Activated naive CD4-positive, alpha-beta T cell treated with anti-CD3 and anti-CD28 coated beads, Interleukin-2, amount 10 ng/mL, durations not matched to agents 7 days and 5 days (primary cell): Measurements from ENCODE around the gene OR51B2.
"Not testable (repeated sequence)": the region's sequence is repeated elsewhere in the genome, so short reads cannot be mapped to it uniquely, and the experiment has no call there.

Experiments used
- CTCF ChIA-PET: fragments of 350-600 bp; sonication (Branson Sonifier 250); formaldehyde crosslinking; loops from one replicate; lab custom pipeline; 2021; ENCODE audit warnings: antibody characterized with exemption; lab: Charles Lee
- DNase-seq: peaks from one replicate; pipeline ENCODE4 v3.0.0-alpha.2; 2020
- H3K27ac Mint-ChIP-seq: one replicate; pipeline ENCODE4 v1.8.0; 2021; ENCODE audit warnings: mild to moderate bottlenecking, moderate library complexity, mixed read lengths
- H3K27me3 Mint-ChIP-seq: one replicate; pipeline ENCODE4 v1.8.0; 2021; ENCODE audit warnings: mild to moderate bottlenecking, mixed read lengths
- H3K36me3 Mint-ChIP-seq: one replicate; pipeline ENCODE4 v1.8.0; 2021; ENCODE audit warnings: mixed read lengths
- H3K4me1 Mint-ChIP-seq: one replicate; pipeline ENCODE4 v1.8.0; 2021; ENCODE audit warnings: mixed read lengths
- H3K4me3 Mint-ChIP-seq: one replicate; pipeline ENCODE4 v1.8.0; 2021; ENCODE audit warnings: mild to moderate bottlenecking, moderate library complexity, mixed read lengths
- H3K9me3 Mint-ChIP-seq: one replicate; pipeline ENCODE4 v1.8.0; 2021; ENCODE audit warnings: mixed read lengths

The OR51B2 gene

DNA sequence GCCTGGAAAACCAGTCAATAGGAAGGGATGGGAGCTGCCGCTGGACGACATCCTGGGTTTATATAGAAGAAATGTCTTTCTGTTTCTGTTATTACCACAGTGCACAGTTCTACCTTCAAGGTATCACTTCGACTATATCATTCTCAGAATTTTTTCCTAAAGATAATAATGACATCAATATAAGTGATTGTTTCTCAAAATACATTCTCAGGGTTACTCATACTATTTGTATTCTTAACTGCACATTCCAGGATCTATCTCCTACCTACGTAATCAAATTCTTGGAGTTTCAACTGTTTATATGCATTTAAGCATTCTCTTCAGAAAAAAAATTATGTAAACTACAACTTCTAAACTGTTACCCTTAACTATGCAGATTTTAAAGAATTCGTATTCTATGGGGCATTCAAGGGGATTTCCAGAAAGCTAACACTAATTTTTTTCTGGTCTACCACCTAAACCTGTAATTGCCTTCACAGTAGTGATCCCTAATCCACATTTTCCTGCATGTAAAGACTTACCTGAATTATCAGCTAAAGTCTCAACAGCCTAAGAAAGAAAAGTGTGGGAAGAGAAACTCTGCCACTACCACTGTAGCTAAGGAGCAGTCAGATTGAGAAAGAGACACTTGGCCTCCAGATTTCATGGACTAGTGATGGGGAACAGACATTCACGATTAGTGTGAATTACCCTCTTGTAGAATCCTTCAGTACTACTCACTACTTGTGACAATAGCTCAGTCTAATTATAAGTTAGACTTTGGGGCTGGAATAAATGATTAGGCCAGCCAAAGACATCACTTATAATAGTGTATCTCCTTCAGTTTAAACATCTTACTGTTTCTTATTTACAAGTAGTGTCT is 19.6 kb upstream of the OR51B2 start, which contains the start of gene OR51B5:
OR51B5 (minus strand) TSS at position 51 of the 862 bp plus-strand sequence; CDS start at position 51, 0 bp downstream.
- no peak for DNase-seq
- Mint-ChIP-seq H3K4me3 (no peak within 1 kb of the TSS), H3K27ac (no peak within 1 kb of the TSS), H3K27me3 (no peaks in the 10 kb centered on the region), H3K4me1 (no peaks in the 10 kb centered on the region), H3K36me3 (no peaks in the 10 kb centered on the region), H3K9me3 (no peaks in the 10 kb centered on the region)
- CTCF ChIA-PET = no interaction called here

- no peaks in the 10 kb centered on the region for H3K4me1 Mint-ChIP-seq
- CTCF ChIA-PET = no interaction called here
- no peaks in the 10 kb centered on the region for H3K9me3 Mint-ChIP-seq
- no peak for DNase-seq
- no peaks in the 10 kb centered on the region for H3K27me3 Mint-ChIP-seq
- no peaks in the 10 kb centered on the region for H3K36me3 Mint-ChIP-seq
- no peak overlapping the region for H3K27ac Mint-ChIP-seq
- no peak overlapping the region for H3K4me3 Mint-ChIP-seq
Measured at GRCh38 chr11:5339771-5340322, 15.8 kb upstream of the OR51B2 start.

GRCh38 chr11:5337253-5337652 is 13.2 kb upstream of the OR51B2 start:
- CTCF ChIA-PET, DNase-seq, H3K4me1 Mint-ChIP-seq, H3K27me3 Mint-ChIP-seq, H3K27ac Mint-ChIP-seq, H3K36me3 Mint-ChIP-seq, H3K9me3 Mint-ChIP-seq, H3K4me3 Mint-ChIP-seq: not testable (repeated sequence)

DNA sequence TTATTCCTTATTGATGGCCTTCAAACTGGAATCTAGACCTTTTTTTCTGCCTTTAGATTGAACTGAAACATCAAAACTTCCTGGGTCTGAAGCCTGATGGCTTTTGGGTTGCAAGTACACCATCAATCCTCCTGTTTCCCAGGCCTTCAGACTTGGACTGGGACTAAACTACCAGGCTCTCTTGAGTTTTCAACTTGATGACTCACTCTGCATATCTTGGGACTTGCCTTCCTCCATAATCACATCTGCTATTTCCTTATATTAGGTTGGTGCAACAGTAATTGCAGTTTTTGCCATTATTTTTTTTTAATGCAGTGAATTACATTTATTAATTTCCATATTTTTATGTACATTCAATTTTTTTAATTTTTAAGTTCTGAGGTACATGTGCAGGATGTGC is 12.2 kb upstream of the OR51B2 start:
- no peak overlapping the region for H3K27ac Mint-ChIP-seq
- H3K9me3 Mint-ChIP-seq = no peaks in the 10 kb centered on the region
- no peak overlapping the region for H3K4me3 Mint-ChIP-seq
- CTCF ChIA-PET = no interaction called here
- H3K4me1 Mint-ChIP-seq = no peaks in the 10 kb centered on the region
- no peak for DNase-seq
- H3K36me3 Mint-ChIP-seq = no peaks in the 10 kb centered on the region
- H3K27me3 Mint-ChIP-seq = no peaks in the 10 kb centered on the region

DNA sequence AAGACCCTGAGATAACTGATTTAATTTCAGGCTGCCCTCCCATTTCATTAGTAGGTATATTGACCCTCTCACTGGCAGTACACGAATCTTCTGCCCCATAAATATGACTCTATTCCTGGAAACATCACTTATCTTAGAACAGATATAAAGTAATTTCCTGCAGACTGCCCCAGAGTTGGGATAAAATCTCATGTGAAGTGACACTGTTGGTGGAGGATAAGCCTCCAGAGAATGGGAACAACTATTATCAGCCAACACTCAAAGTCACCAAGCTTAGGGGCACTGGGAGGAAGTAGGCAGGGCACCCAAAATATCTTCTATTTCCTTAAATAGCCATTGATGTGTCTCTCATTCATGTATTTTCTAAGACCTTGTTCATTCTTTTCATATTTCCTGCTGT is 11.1 kb upstream of the OR51B2 start:
- no peaks in the 10 kb centered on the region for H3K9me3 Mint-ChIP-seq
- no peak for DNase-seq
- H3K36me3 Mint-ChIP-seq = no peaks in the 10 kb centered on the region
- H3K4me1 Mint-ChIP-seq = no peaks in the 10 kb centered on the region
- H3K27me3 Mint-ChIP-seq = no peaks in the 10 kb centered on the region
- CTCF ChIA-PET = no interaction called here
- H3K4me3 Mint-ChIP-seq = no peak overlapping the region
- no peak overlapping the region for H3K27ac Mint-ChIP-seq

DNA sequence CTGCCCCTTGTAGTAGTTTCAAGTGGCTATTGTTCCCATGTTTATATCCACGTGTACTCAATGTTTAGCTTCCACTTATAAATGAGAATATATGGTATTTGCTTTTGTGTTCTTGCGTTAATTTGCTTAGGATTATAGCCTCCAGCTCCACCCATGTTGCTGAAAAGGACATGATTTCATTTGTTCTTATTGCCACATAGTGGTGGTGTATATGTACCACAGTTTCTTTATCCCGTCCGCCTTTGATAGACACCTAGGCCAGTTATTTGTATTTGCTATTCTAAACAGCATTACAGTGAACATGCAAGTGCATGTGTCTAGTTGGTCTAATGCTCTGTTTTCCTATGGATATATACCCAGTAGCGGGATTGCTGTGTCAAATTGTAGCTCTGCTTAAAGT is 6.8 kb downstream of the OR51B2 start:
- CTCF ChIA-PET = no interaction called here
- H3K27ac Mint-ChIP-seq = no peak overlapping the region
- no peak for DNase-seq
- H3K27me3 Mint-ChIP-seq = no peaks in the 10 kb centered on the region
- H3K4me1 Mint-ChIP-seq = no peaks in the 10 kb centered on the region
- peaks cover 2% of the 10 kb centered on the region for H3K9me3 Mint-ChIP-seq
- no peak overlapping the region for H3K4me3 Mint-ChIP-seq
- no peaks in the 10 kb centered on the region for H3K36me3 Mint-ChIP-seq

DNA sequence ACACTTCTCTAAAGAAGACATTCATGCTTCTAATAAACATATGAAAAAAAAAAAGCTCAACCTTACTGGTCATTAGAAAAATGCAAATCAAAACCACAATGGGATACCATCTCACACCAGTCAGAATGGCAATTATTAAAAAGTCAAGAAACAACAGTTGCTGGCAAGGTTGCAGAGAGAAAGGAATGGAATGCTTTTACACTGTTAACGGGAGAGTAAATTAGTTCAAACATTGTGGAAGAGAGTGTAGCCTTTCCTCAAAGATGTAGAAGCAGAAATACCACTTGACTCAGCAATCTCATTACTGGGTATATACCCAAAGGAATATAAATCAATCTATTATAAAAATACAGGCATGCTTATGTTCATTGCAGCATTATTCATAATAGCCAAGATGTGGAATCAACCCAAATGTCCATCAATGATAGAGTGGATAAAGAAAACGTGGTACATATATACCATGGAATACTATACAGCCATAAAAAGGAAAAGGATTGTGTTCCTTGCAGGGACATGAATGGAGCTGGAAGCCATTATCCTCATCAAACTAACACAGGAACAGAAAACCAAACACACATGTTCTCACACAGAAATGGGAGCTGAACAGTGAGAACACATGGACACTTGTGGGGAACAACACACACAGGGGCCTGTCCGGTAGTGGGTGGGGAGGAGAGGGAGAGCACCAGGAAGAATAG is 10.6 kb downstream of the OR51B2 start:
- H3K9me3 Mint-ChIP-seq, H3K4me1 Mint-ChIP-seq, H3K27ac Mint-ChIP-seq, CTCF ChIA-PET, DNase-seq, H3K36me3 Mint-ChIP-seq, H3K27me3 Mint-ChIP-seq, H3K4me3 Mint-ChIP-seq: not testable (repeated sequence)

DNA sequence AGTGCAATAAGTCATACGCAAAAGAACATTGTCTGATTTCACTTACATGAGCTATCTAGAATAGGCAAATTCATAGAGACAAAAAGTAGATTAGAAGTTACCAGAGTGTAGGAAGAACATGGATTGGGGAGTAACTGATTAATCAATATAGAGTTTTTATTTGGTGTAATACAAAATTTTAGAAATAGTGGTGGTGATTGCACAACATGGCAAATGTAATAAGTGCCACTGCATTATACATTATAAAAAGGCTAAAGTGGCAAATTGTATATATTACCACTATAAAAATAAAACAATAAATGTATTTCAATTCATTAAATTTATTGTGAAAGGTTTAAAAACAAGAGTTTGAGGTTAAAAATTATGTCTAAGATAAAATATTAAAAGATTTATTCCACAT is 13.7 kb downstream of the OR51B2 start:
- Mint-ChIP-seq H3K9me3 (peaks cover 2% of the 10 kb centered on the region), H3K27ac (no peak overlapping the region), H3K4me1 (no peaks in the 10 kb centered on the region), H3K27me3 (no peaks in the 10 kb centered on the region), H3K4me3 (no peak overlapping the region), H3K36me3 (no peaks in the 10 kb centered on the region)
- no peak for DNase-seq
- CTCF ChIA-PET = no interaction called here

DNA sequence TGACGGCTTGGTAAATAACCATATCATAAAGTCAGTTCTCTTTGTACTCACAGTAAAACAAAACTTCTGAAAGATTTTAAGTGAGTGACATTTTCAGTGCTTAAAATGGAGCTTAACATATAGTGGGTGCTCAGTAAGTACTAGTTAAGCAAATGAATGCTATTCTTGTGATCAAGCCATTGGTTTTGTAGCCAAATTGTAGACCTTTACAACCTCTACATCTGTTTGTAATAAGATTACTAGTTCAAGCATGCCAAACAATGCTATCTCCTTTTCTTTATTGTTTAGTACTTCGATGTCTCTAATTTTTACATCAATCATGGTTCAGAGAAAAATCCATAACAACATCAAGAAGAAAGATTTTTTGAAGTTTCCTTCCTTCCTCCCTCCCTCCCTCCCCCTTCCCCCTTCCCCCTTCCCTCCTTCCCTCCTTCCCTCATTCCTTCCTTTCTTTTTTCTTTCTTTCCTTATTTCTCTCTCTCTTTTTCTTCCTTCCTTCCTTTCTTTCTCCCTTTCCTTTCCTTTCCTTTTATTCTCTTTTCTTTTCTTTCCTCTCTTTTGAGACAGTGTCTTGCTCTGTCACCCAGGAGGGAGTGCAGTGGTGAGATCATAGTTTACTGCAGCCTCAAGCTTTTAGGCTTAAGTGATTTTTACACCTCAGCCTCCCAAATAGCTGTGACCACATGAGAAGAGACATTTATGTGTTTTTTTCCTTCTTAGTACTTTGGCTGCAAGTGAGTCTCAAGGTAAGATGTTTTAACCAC is 16.7 kb downstream of the OR51B2 start:
- Mint-ChIP-seq H3K4me1 (no peaks in the 10 kb centered on the region), H3K27ac (no peak overlapping the region), H3K4me3 (no peak overlapping the region), H3K9me3 (no peaks in the 10 kb centered on the region), H3K27me3 (no peaks in the 10 kb centered on the region), H3K36me3 (no peaks in the 10 kb centered on the region)
- CTCF ChIA-PET = no interaction called here
- DNase-seq = no peak

- Mint-ChIP-seq H3K4me3 (no peak overlapping the region), H3K27me3 (no peaks in the 10 kb centered on the region), H3K9me3 (no peaks in the 10 kb centered on the region), H3K27ac (no peak overlapping the region), H3K4me1 (no peaks in the 10 kb centered on the region), H3K36me3 (no peaks in the 10 kb centered on the region)
- no peak for DNase-seq
- CTCF ChIA-PET = no interaction called here
Measured at GRCh38 chr11:5304046-5304445, 20.1 kb downstream of the OR51B2 start.

DNA sequence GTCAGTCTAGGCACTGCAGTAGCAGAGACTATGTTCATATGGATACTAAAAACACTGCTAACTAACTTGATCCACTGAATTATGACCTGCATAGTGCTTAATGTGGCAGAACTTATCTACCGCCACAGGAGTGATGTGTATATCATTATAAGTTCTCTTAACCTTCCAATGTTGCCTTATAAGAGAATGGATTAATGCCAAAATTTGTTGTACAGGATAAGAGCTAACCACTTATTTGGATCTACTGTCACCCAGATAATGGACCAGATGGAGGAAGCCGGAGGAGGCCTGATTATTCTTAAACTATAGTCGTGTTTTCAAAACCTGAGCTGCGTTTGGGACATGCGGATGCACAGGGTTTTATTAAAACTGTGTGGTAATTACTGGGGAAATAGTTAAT is 20.5 kb downstream of the OR51B2 start:
- CTCF ChIA-PET = no interaction called here
- H3K27me3 Mint-ChIP-seq = no peaks in the 10 kb centered on the region
- H3K4me3 Mint-ChIP-seq = no peak overlapping the region
- no peak for DNase-seq
- no peaks in the 10 kb centered on the region for H3K9me3 Mint-ChIP-seq
- H3K4me1 Mint-ChIP-seq = no peaks in the 10 kb centered on the region
- no peaks in the 10 kb centered on the region for H3K36me3 Mint-ChIP-seq
- no peak overlapping the region for H3K27ac Mint-ChIP-seq

DNA sequence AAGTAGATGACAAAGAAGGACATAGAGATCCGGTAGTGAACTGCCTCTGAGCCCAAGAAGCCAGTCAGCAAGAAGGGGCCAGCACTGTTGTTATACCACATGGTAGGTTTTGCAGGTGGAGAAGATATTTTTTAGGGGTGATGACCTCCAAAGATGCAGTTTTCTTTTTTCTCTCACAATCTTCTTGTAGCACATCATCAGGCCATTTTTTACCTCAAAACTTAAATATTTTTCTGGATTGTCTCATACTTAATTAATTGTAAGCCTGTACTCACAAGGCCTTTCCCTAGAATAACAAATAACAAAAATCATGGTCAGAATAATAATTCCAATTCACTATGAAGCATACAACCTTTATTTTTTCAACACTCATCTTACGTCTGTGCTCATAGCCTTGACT is 22.3 kb downstream of the OR51B2 start, which contains the start of gene OR51B4:
OR51B4 (minus strand) TSS at position 101 of the 400 bp plus-strand sequence; CDS start at position 101, 0 bp downstream.
- no peak for DNase-seq
- Mint-ChIP-seq H3K9me3 (no peaks in the 10 kb centered on the region), H3K27me3 (no peaks in the 10 kb centered on the region), H3K27ac (no peak within 1 kb of the TSS), H3K4me3 (no peak within 1 kb of the TSS), H3K4me1 (no peaks in the 10 kb centered on the region), H3K36me3 (no peaks in the 10 kb centered on the region)
- CTCF ChIA-PET = no interaction called here

DNA sequence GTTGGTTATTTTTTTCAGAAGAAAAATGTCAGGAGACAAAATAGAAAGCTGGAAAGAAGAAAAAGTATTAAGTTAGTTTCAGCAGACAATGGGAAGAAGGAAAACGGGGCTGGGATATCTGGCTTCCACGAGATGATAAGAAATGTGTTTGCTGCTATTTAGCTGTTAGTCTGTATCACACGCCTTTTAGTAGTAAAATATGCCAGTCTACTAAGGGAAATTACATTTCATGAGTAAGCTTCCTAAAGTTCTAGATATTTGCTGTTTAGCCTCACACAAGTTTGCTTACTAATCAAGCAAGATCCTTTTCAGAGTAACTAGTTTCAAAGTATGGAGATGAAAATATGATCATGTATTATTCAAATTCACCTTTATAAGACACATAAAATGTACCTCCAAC is 23.8 kb downstream of the OR51B2 start:
- Mint-ChIP-seq H3K4me3 (no peak overlapping the region), H3K27me3 (no peaks in the 10 kb centered on the region), H3K4me1 (no peaks in the 10 kb centered on the region), H3K9me3 (no peaks in the 10 kb centered on the region), H3K36me3 (no peaks in the 10 kb centered on the region), H3K27ac (no peak overlapping the region)
- CTCF ChIA-PET = interaction anchor here (1.5 kb wide), 1 partner anchor 25 kb away, joined by 3 read pairs; no protein-coding TSS in a partner anchor
- DNase-seq = no peak

DNA sequence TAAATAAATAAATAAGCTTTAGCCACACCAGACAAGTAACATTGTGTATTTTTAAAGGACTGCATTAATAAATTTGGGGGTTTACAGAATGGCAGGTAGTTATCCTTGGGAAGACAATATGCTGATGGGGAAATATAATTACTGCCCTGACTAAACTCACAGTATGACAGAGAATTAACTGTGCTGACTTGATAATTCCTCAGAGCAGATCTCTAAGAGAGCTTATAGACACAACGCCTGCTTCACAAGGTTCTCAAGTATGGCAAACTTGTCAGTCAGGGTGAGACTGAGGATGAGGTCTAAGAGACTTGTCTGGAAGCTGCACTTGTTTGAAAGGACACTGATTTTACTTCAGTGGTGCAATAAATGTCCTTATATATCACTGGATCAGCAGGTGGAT is 25.6 kb downstream of the OR51B2 start:
- H3K9me3 Mint-ChIP-seq = no peaks in the 10 kb centered on the region
- no peaks in the 10 kb centered on the region for H3K27me3 Mint-ChIP-seq
- H3K27ac Mint-ChIP-seq = no peak overlapping the region
- CTCF ChIA-PET = no interaction called here
- no peaks in the 10 kb centered on the region for H3K4me1 Mint-ChIP-seq
- no peak overlapping the region for H3K4me3 Mint-ChIP-seq
- no peak for DNase-seq
- no peaks in the 10 kb centered on the region for H3K36me3 Mint-ChIP-seq
